ENCODE measurements around the gene KTN1.

The KTN1 gene

DNA sequence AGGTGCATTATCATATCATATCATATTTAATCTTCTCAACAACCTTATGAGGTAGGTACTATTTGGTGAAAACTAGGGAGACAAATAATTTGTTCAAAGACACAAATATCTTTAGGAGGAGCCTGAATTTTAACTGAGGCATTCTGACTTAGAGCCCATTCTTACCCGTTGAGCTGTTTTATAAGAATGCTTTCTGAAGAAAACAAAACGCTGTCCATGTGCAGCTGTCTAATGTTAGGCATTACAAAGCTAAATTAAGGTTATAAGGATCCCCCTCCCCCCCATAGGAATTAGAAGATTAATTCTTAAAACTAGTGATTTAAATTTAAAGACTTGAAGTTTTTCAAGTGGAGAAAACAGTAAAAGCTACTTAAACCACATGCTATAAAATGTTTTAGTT lies 6.4 kb downstream of the KTN1 start:
- POLR2A ChIA-PET, result no interaction called here
- DNase-seq (ENCODE audit: extremely low spot score), result no peak
- CTCF ChIA-PET, result interaction anchor here (0.6 to 1.0 kb wide), 3 partner anchors 22 to 501 kb away, joined by 3 to 4 read pairs (median 3); no protein-coding TSS in a partner anchor
- TF ChIP-seq FOXA1 (IDR thresholded peaks at IDR 0.05) (no peak), NFRKB (IDR thresholded peaks at IDR 0.05) (no peak), BHLHE40 (IDR thresholded peaks at IDR 0.05; ENCODE audit: borderline replicate concordance) (no peak), LEF1 (IDR thresholded peaks at IDR 0.05; ENCODE audit: borderline replicate concordance) (no peak), FOXK2 (IDR thresholded peaks at IDR 0.05) (no peak), ZNF384 (IDR thresholded peaks at IDR 0.05) (no peak), SP1 (IDR thresholded peaks at IDR 0.05) (no peak), CTBP1 (IDR thresholded peaks at IDR 0.05; ENCODE audit: borderline replicate concordance) (no peak), TARDBP (IDR thresholded peaks at IDR 0.05) (no peak), ELF4 (IDR thresholded peaks at IDR 0.05) (no peak)
- TF ChIP-seq, protein P1, sequence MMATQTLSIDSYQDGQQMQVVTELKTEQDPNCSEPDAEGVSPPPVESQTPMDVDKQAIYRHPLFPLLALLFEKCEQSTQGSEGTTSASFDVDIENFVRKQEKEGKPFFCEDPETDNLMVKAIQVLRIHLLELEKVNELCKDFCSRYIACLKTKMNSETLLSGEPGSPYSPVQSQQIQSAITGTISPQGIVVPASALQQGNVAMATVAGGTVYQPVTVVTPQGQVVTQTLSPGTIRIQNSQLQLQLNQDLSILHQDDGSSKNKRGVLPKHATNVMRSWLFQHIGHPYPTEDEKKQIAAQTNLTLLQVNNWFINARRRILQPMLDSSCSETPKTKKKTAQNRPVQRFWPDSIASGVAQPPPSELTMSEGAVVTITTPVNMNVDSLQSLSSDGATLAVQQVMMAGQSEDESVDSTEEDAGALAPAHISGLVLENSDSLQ (IDR thresholded peaks at IDR 0.05), result no peak

DNA sequence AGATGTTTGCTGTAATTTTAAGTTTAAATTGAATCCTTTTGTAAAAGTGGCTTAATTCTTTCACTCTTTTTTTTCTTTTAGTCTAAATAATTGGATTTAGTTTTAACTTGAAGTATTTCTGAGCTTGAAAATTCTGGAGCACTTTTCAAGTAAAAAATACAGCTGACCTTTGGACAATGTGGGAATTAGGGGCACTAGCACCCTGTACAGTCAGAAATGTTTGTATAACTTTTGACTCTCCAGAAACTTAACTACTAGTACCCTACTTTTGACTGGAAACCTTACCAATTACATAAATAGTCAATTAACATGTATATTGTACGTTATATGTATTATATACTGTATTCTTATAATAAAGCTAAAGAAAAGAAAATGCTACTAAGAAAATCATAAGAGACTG lies 7.8 kb downstream of the KTN1 start:
- TF ChIP-seq FOXA1 (IDR thresholded peaks at IDR 0.05) (no peak), LEF1 (IDR thresholded peaks at IDR 0.05; ENCODE audit: borderline replicate concordance) (no peak), SP1 (IDR thresholded peaks at IDR 0.05) (no peak), BHLHE40 (IDR thresholded peaks at IDR 0.05; ENCODE audit: borderline replicate concordance) (no peak)
- CTCF ChIA-PET, result no interaction called here
- DNase-seq (ENCODE audit: extremely low spot score), result no peak
- POLR2A ChIA-PET, result interaction anchor here (0.7 kb wide), 1 partner anchor 32 kb away, joined by 3 read pairs; no protein-coding TSS in a partner anchor

DNA sequence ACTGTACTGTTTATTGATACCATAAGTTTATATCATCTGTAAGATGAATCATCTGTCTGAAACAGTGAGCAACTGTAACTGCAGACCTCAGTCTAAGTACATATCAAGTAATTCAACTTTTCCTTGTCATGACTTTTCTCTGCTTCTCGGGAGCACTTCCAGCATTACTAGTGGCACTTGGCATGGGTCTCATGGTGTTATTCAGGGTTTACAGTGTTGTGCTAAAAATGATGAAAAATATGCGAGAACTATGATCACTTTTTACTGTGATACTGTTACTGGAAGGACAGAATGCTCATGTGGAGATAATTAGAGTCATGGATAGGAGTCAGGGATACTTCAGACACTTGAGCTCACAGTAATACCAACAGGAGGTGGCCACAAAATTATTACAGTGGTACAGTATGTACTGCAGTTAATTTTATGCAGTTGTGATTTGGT lies 8.3 kb downstream of the KTN1 start:
- no peak for TF ChIP-seq BHLHE40 (IDR thresholded peaks at IDR 0.05; ENCODE audit: borderline replicate concordance)
- no peak for TF ChIP-seq FOXA1 (IDR thresholded peaks at IDR 0.05)
- TF ChIP-seq LEF1 (IDR thresholded peaks at IDR 0.05; ENCODE audit: borderline replicate concordance), result no peak
- TF ChIP-seq FOXK2 (IDR thresholded peaks at IDR 0.05), result no peak
- no peak for TF ChIP-seq SUZ12 (IDR thresholded peaks at IDR 0.05)
- TF ChIP-seq, protein P1 (IDR thresholded peaks at IDR 0.05), result no peak
- TF ChIP-seq ZNF384 (IDR thresholded peaks at IDR 0.05), result no peak
- no peak for TF ChIP-seq TARDBP (IDR thresholded peaks at IDR 0.05)
- no peak for TF ChIP-seq L3MBTL2 (conservative IDR thresholded peaks at IDR 0.05)
- no peak for TF ChIP-seq CTBP1 (IDR thresholded peaks at IDR 0.05; ENCODE audit: borderline replicate concordance)
- no peak for TF ChIP-seq ARNT (IDR thresholded peaks at IDR 0.05)
- no peak for TF ChIP-seq FOXM1 (IDR thresholded peaks at IDR 0.05; ENCODE audit: borderline replicate concordance)
- TF ChIP-seq NFRKB (IDR thresholded peaks at IDR 0.05), result no peak
- no peak for TF ChIP-seq ELF4 (IDR thresholded peaks at IDR 0.05)
- no peak for TF ChIP-seq HDGF (IDR thresholded peaks at IDR 0.05; ENCODE audit: borderline replicate concordance)
- TF ChIP-seq SP1 (IDR thresholded peaks at IDR 0.05), result no peak
- ChIA-PET CTCF (no interaction called here), POLR2A (interaction anchor here (0.7 kb wide), 1 partner anchor 32 kb away, joined by 3 read pairs; no protein-coding TSS in a partner anchor)
- DNase-seq (ENCODE audit: extremely low spot score), result no peak

DNA sequence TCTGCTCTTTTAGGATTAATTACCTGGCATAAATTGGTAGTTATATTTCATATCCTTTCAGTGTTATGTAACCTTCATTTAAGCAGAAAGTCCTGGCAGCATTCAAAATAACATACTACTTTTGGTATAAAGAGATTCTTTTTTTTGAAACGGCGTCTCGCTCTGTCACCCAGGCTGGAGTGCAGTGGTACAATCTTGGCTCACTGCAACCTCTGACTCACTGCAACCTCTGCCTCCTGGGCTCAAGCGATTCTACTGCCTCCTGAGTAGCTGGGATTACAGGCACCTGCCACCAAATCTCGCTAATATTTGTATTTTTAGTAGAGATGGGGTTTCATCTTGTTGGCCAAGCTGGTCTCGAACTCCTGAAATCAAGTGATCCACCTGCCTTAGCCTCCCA lies 9.2 kb downstream of the KTN1 start:
- TF ChIP-seq TARDBP (IDR thresholded peaks at IDR 0.05) (no peak), FOXK2 (IDR thresholded peaks at IDR 0.05) (no peak), SUZ12 (IDR thresholded peaks at IDR 0.05) (no peak), HDGF (IDR thresholded peaks at IDR 0.05; ENCODE audit: borderline replicate concordance) (no peak), LEF1 (IDR thresholded peaks at IDR 0.05; ENCODE audit: borderline replicate concordance) (no peak), ELF4 (IDR thresholded peaks at IDR 0.05) (no peak), ARNT (IDR thresholded peaks at IDR 0.05) (no peak), FOXM1 (IDR thresholded peaks at IDR 0.05; ENCODE audit: borderline replicate concordance) (no peak), CTBP1 (IDR thresholded peaks at IDR 0.05; ENCODE audit: borderline replicate concordance) (no peak), FOXA1 (IDR thresholded peaks at IDR 0.05) (no peak), NFRKB (IDR thresholded peaks at IDR 0.05) (no peak), BHLHE40 (IDR thresholded peaks at IDR 0.05; ENCODE audit: borderline replicate concordance) (no peak), L3MBTL2 (conservative IDR thresholded peaks at IDR 0.05) (no peak), ZNF384 (IDR thresholded peaks at IDR 0.05) (no peak), SP1 (IDR thresholded peaks at IDR 0.05) (no peak)
- TF ChIP-seq, protein P1 (IDR thresholded peaks at IDR 0.05), result no peak
- POLR2A ChIA-PET, result no interaction called here
- no peak for DNase-seq (ENCODE audit: extremely low spot score)
- CTCF ChIA-PET, result interaction anchor here (0.7 kb wide), 1 partner anchor 16 kb away, joined by 3 read pairs; no protein-coding TSS in a partner anchor

DNA sequence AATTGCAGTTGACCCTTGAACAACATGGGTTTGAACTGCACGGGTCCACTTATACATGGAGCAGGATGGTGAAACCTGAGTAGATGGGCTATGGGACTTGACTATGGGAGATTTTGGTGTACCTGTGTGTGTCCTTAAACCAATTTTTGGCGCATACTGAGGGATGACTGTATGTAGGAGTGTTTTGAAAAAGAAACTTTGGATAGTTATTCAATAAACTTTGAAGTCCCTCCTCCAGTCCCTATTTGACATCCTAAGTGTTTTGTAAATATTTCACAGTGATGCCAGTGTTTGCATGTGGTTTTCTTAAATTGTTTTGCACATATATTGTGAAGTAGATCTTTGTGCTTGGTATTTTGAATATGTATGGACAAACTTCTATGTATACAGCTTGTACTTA lies 12.4 kb downstream of the KTN1 start:
- no peak for DNase-seq (ENCODE audit: extremely low spot score)
- CTCF ChIA-PET, result no interaction called here
- TF ChIP-seq FOXM1 (IDR thresholded peaks at IDR 0.05; ENCODE audit: borderline replicate concordance) (no peak), FOXK2 (IDR thresholded peaks at IDR 0.05) (no peak), NFRKB (IDR thresholded peaks at IDR 0.05) (no peak), CTBP1 (IDR thresholded peaks at IDR 0.05; ENCODE audit: borderline replicate concordance) (no peak), L3MBTL2 (conservative IDR thresholded peaks at IDR 0.05) (no peak), SUZ12 (IDR thresholded peaks at IDR 0.05) (no peak), SP1 (IDR thresholded peaks at IDR 0.05) (no peak), FOXA1 (IDR thresholded peaks at IDR 0.05) (no peak), HDGF (IDR thresholded peaks at IDR 0.05; ENCODE audit: borderline replicate concordance) (no peak), BHLHE40 (IDR thresholded peaks at IDR 0.05; ENCODE audit: borderline replicate concordance) (no peak), TARDBP (IDR thresholded peaks at IDR 0.05) (no peak), ARNT (IDR thresholded peaks at IDR 0.05) (no peak), ELF4 (IDR thresholded peaks at IDR 0.05) (no peak), LEF1 (IDR thresholded peaks at IDR 0.05; ENCODE audit: borderline replicate concordance) (no peak), ZNF384 (IDR thresholded peaks at IDR 0.05) (no peak)
- TF ChIP-seq, protein P1 (IDR thresholded peaks at IDR 0.05), result no peak
- POLR2A ChIA-PET, result no interaction called here

All from HEK293T (cell line).